H1 (cell line): ENCODE measurements around the gene GRIK4. TPM values are rescaled to one million over a fixed set of nuclear protein-coding genes. Genes with fewer than 3 reads are reported as not detected.

Source experiments
- CTCF ChIA-PET: fragments of 300-600 bp; sonication (Branson Sonifier 250); formaldehyde crosslinking; loops from one replicate; lab custom pipeline; 2021; ENCODE audit not compliant: partially characterized antibody; lab: Charles Lee
- POLR2A ChIA-PET: fragments of 300-600 bp; sonication (Branson Sonifier 250); formaldehyde crosslinking; loops from one replicate; lab custom pipeline; 2021; ENCODE audit warnings: inconsistent platforms; ENCODE audit not compliant: partially characterized antibody; lab: Charles Lee
- DNase-seq, 2 experiments: peaks; one replicate each; pipeline versions ENCODE4 v3.0.0 to v3.0.0-alpha.2; 2010 to 2022; ENCODE audit warnings: low spot score in 2 of 2, low read depth in 1 of 2, mixed read lengths in 1 of 2
- FAIRE-seq: peaks from 2 replicates; lab custom pipeline; 2011; peaks lifted over from hg19 to GRCh38; lab: Jason Lieb, UNC
- H2AFZ ChIP-seq: 2 replicates; pipeline ENCODE4 v1.8.1; 2012; ENCODE audit warnings: low read length, inconsistent platforms
- H2AK5ac ChIP-seq: 2 replicates; pipeline ENCODE4 v1.6.1; 2013; ENCODE audit warnings: low read depth, low read length
- H2BK120ac ChIP-seq: replicated peaks from 2 replicates; pipeline ENCODE3; 2013; ENCODE audit warnings: low read depth, low read length, inconsistent platforms
- H2BK12ac ChIP-seq: 2 replicates; pipeline ENCODE4 v1.6.1; 2013; ENCODE audit warnings: low read depth, low read length
- H2BK15ac ChIP-seq: 2 replicates; pipeline ENCODE4 v1.6.1; 2013; ENCODE audit warnings: low read length
- H2BK20ac ChIP-seq: 2 replicates; pipeline ENCODE4 v1.6.1; 2013; ENCODE audit warnings: low read length
- H2BK5ac ChIP-seq: 2 replicates; pipeline ENCODE4 v1.6.1; 2013; ENCODE audit warnings: low read depth, low read length
- H3K14ac ChIP-seq: 2 replicates; pipeline ENCODE4 v1.6.1; 2013; ENCODE audit warnings: inconsistent platforms; ENCODE audit not compliant: insufficient read length
- H3K18ac ChIP-seq: 2 replicates; pipeline ENCODE4 v1.6.1; 2013; ENCODE audit warnings: low read length; ENCODE audit errors: extremely low read depth
- H3K23ac ChIP-seq: 2 replicates; pipeline ENCODE4 v1.6.1; 2013; ENCODE audit warnings: inconsistent platforms; ENCODE audit not compliant: insufficient read length
- H3K23me2 ChIP-seq: 2 replicates; pipeline ENCODE4 v1.6.1; 2013; ENCODE audit warnings: low read depth, low read length
- H3K27ac ChIP-seq: 2 replicates; pipeline ENCODE4 v1.6.1; 2011; ENCODE audit warnings: low read depth, low read length, inconsistent platforms
- H3K27me3 ChIP-seq, 4 experiments: replicated peaks in 1 of 4; 1 replicate in 1 of 4; 2 replicates in 3 of 4; pipeline versions ENCODE4 v1.6.1 to v1.8.1; 2011 to 2013; ENCODE audit warnings: low read length in 3 of 4, mild to moderate bottlenecking in 3 of 4, inconsistent platforms in 2 of 4, mixed read lengths in 2 of 4, moderate library complexity in 1 of 4; ENCODE audit not compliant: control insufficient read depth in 3 of 4, insufficient read depth in 3 of 4; ENCODE audit errors: extremely low read depth in 1 of 4
- H3K36me3 ChIP-seq, 4 experiments: 2 replicates each; pipeline versions ENCODE4 v1.6.1 to v1.8.1; 2011 to 2013; ENCODE audit warnings: mild to moderate bottlenecking in 4 of 4, low read length in 3 of 4, moderate library complexity in 2 of 4, control low read depth in 1 of 4, inconsistent platforms in 1 of 4; ENCODE audit not compliant: insufficient read depth in 4 of 4, control insufficient read depth in 2 of 4
- H3K4ac ChIP-seq: replicated peaks from 2 replicates; pipeline ENCODE3; 2013; ENCODE audit warnings: low read length, low read depth, mixed read lengths, inconsistent platforms; ENCODE audit not compliant: insufficient read length
- H3K4me1 ChIP-seq, 4 experiments: replicated peaks in 1 of 4; 1 replicate in 1 of 4; 2 replicates in 3 of 4; pipeline versions ENCODE4 v1.6.1 to v1.8.1; 2011 to 2013; ENCODE audit warnings: low read length in 3 of 4, inconsistent platforms in 2 of 4, mixed read lengths in 1 of 4; ENCODE audit not compliant: insufficient read depth in 4 of 4, control insufficient read depth in 3 of 4
- H3K4me2 ChIP-seq, 2 experiments: 2 replicates each; pipeline versions ENCODE4 v1.6.1 to v1.8.1; 2011 to 2013; ENCODE audit warnings: low read depth in 2 of 2, low read length in 2 of 2, control low read depth in 1 of 2, inconsistent platforms in 1 of 2, mild to moderate bottlenecking in 1 of 2; ENCODE audit not compliant: insufficient read depth in 1 of 2
- H3K4me3 ChIP-seq, 4 experiments: fragments of 200-600, 300-600 bp in 1 of 4; sonication (generic), shearing (Covaris generic), sonication (Bioruptor Twin) in 1 of 4; 2 replicates each; pipeline versions ENCODE4 v1.5.1 to v1.8.1; 2011 to 2016; ENCODE audit warnings: low read length in 4 of 4, low read depth in 3 of 4, control low read depth in 2 of 4, inconsistent platforms in 2 of 4, mild to moderate bottlenecking in 2 of 4, mixed read lengths in 1 of 4, moderate library complexity in 1 of 4; ENCODE audit not compliant: insufficient read depth in 2 of 4; ENCODE audit errors: extremely low read depth in 1 of 4
- H3K56ac ChIP-seq: replicated peaks from 2 replicates; pipeline ENCODE3; 2013; ENCODE audit warnings: low read depth, mild to moderate bottlenecking, mixed read lengths, low read length, inconsistent platforms; ENCODE audit not compliant: insufficient read length
- H3K79me1 ChIP-seq: 2 replicates; pipeline ENCODE4 v1.6.1; 2013; ENCODE audit warnings: low read depth, low read length, control low read depth
- H3K79me2 ChIP-seq, 2 experiments: 2 replicates each; pipeline versions ENCODE4 v1.6.1 to v1.8.1; 2012 to 2013; ENCODE audit warnings: low read length in 2 of 2, mild to moderate bottlenecking in 2 of 2, inconsistent platforms in 1 of 2; ENCODE audit not compliant: insufficient read depth in 2 of 2, control insufficient read depth in 1 of 2
- H3K9ac ChIP-seq, 4 experiments: replicated peaks in 1 of 4; 1 replicate in 1 of 4; 2 replicates in 3 of 4; pipeline versions ENCODE4 v1.6.1 to v1.8.1; 2011 to 2013; ENCODE audit warnings: low read depth in 3 of 4, low read length in 3 of 4, control low read depth in 2 of 4, mild to moderate bottlenecking in 2 of 4, moderate library complexity in 2 of 4, inconsistent platforms in 1 of 4; ENCODE audit errors: extremely low read depth in 1 of 4
- H3K9me3 ChIP-seq, 2 experiments: 2 replicates each; pipeline versions ENCODE4 v1.6.1 to v1.8.1; 2012 to 2013; ENCODE audit warnings: mild to moderate bottlenecking in 2 of 2, moderate library complexity in 2 of 2, control low read depth in 1 of 2, inconsistent platforms in 1 of 2, low read depth in 1 of 2, low read length in 1 of 2, mixed read lengths in 1 of 2; ENCODE audit not compliant: insufficient read depth in 2 of 2
- H4K20me1 ChIP-seq, 2 experiments: replicated peaks in 1 of 2; 2 replicates each; pipeline versions ENCODE3 to v1.8.1; 2011 to 2013; ENCODE audit warnings: inconsistent platforms in 2 of 2, low read length in 2 of 2, mild to moderate bottlenecking in 1 of 2; ENCODE audit not compliant: insufficient read depth in 2 of 2, control insufficient read depth in 1 of 2
- H4K5ac ChIP-seq: 2 replicates; pipeline ENCODE4 v1.6.1; 2013; ENCODE audit warnings: low read length, low read depth, mixed read lengths, inconsistent platforms; ENCODE audit not compliant: insufficient read length
- H4K8ac ChIP-seq: 2 replicates; pipeline ENCODE4 v1.8.0; 2013; ENCODE audit warnings: mild to moderate bottlenecking, moderate library complexity, low read length, inconsistent platforms; ENCODE audit not compliant: insufficient read depth; ENCODE audit errors: extremely low read depth
- H4K91ac ChIP-seq: replicated peaks from 2 replicates; pipeline ENCODE3; 2013; ENCODE audit warnings: low read length, mixed read lengths, inconsistent platforms; ENCODE audit not compliant: insufficient read length
- ASH2L ChIP-seq: fragments of 200-600, 300-600 bp; sonication (generic); IDR thresholded peaks from one replicate; pipeline ENCODE4 v1.7.1; 2017; ENCODE audit warnings: low read length
- CBX5 ChIP-seq: fragments of 300-800, 300-1000 bp; sonication (generic); IDR thresholded peaks from 2 replicates; pipeline ENCODE4 v1.7.1; 2016; ENCODE audit warnings: antibody characterized with exemption, low read length, low read depth
- CREB1 ChIP-seq: IDR thresholded peaks from 2 replicates; pipeline ENCODE4 v1.6.1; 2012; ENCODE audit warnings: inconsistent platforms
- JUND ChIP-seq: IDR thresholded peaks from 2 replicates; pipeline ENCODE4 v1.6.1; 2011; ENCODE audit warnings: mild to moderate bottlenecking, improper control_type of control experiment, low read length
- MAX ChIP-seq: IDR thresholded peaks from 2 replicates; pipeline ENCODE4 v1.6.1; 2012; ENCODE audit warnings: inconsistent platforms
- POLR2A ChIP-seq, 2 experiments: IDR thresholded peaks; 1 replicate in 1 of 2; 2 replicates in 1 of 2; pipeline ENCODE4 v1.6.1; 2011; ENCODE audit warnings: low read depth in 2 of 2, low read length in 2 of 2, mild to moderate bottlenecking in 2 of 2; ENCODE audit errors: control extremely low read depth in 1 of 2
- POLR2AphosphoS5 ChIP-seq: IDR thresholded peaks from 2 replicates; pipeline ENCODE4 v1.6.1; 2011; ENCODE audit warnings: low read depth, low read length
- SP2 ChIP-seq: IDR thresholded peaks from 2 replicates; pipeline ENCODE4 v1.6.1; 2012; ENCODE audit warnings: mild to moderate bottlenecking, low read length, inconsistent platforms
- SUZ12 ChIP-seq: fragments of 200-600 bp; sonication (generic); IDR thresholded peaks from 2 replicates; pipeline ENCODE4 v1.6.1; 2012; ENCODE audit warnings: mild to moderate bottlenecking, inconsistent platforms, low read length, moderate library complexity, mixed read lengths
- USF2 ChIP-seq: IDR thresholded peaks from 2 replicates; pipeline ENCODE4 v1.6.1; 2011; ENCODE audit warnings: low read length, improper control_type of control experiment
- YY1 ChIP-seq: IDR thresholded peaks from 2 replicates; pipeline ENCODE4 v1.6.1; 2011; ENCODE audit warnings: low read depth, mild to moderate bottlenecking, low read length
- WGBS, 2 experiments: shearing (Covaris generic) in 1 of 2; methylation state at CpG; one replicate each; pipeline versions ENCODE4 v1.1.6 to v1.1.7; 2013 to 2015; ENCODE audit warnings: low lambda C conversion rate in 2 of 2, mixed read lengths in 2 of 2, inconsistent platforms in 1 of 2, low coverage in 1 of 2, missing lambda C conversion rate in 1 of 2; ENCODE audit not compliant: insufficient replicate concordance in 2 of 2, insufficient coverage in 1 of 2, insufficient read length in 1 of 2; ENCODE audit errors: extremely low coverage in 1 of 2, missing lambda C conversion rate in 1 of 2; 5-methylcytosine and 5-hydroxymethylcytosine counted together
- polyA plus RNA-seq, 7 experiments: library from polyadenylated mRNA; depleted of rRNA in 3 of 7; stranded (reverse) in 5 of 7; unstranded in 2 of 7; fragments of >200 nt in 5 of 7; fragments of 200-250 nt in 2 of 7; gene quantifications; 1 replicate in 5 of 7; 2 replicates in 1 of 7; 4 replicates in 1 of 7; pipeline versions ENCODE4 v1.2.1 to v1.2.3, GENCODE V29; 2011 to 2013; ENCODE audit warnings: missing spikeins in 2 of 7, mixed read lengths in 2 of 7
- total RNA-seq: library from RNA; stranded (reverse); fragmentation: NEBNext Ultra II Directional; extraction: Animal tissue kit (Norgen Biotek cat#: 25700); gene quantifications from 2 replicates; pipeline ENCODE4 v1.2.1, GENCODE V29; 2021

GRIK4 gene
- total and polyA plus RNA-seq, 2 of the 8 experiments (the other 6 are each of a cell fraction or from before 2014, with no cell fraction given) = 1.2 to 2.9 TPM

- Histone ChIP-seq H3K27me3 (no peaks in the 10 kb centered on the region), H3K4me3 (peak within 1 kb of the TSS; percentile 75 to 93 (median 81)), H3K36me3 (no peaks in the 10 kb centered on the region), H3K4me1 (peaks cover 0 to 10% (median 6%) of the 10 kb centered on the region in 4 experiments; a peak in 4 of 7 replicates), H3K4me2 (peak within 1 kb of the TSS; percentile 81 to 92), H2BK20ac (no peak within 1 kb of the TSS), H3K23me2 (peaks cover 8% of the 10 kb centered on the region), H2BK120ac (no peak within 1 kb of the TSS), H3K27ac (peak within 1 kb of the TSS; percentile 62), H3K56ac (no peak within 1 kb of the TSS), H4K5ac (peak within 1 kb of the TSS; percentile 36), H2AFZ (peak within 1 kb of the TSS; percentile 45), H2BK5ac (0 out of 2 replicates have a peak within 1 kb of the TSS, but pooled peaks have one; percentile 60), H3K23ac (no peak within 1 kb of the TSS), H4K20me1 (peaks cover 2 to 5% of the 10 kb centered on the region in 2 experiments), H3K79me2 (peaks cover 10 to 46% of the 10 kb centered on the region in 2 experiments), H4K8ac (peak within 1 kb of the TSS; percentile 92), H2BK15ac (no peak within 1 kb of the TSS), H3K79me1 (peaks cover 5% of the 10 kb centered on the region), H3K18ac (no peak within 1 kb of the TSS), H4K91ac (no peak within 1 kb of the TSS), H2BK12ac (no peak within 1 kb of the TSS), H3K4ac (no peak within 1 kb of the TSS), H3K9me3 (peaks cover 0 to 4% of the 10 kb centered on the region in 2 experiments; a peak in 1 of 4 replicates), H3K9ac (peak within 1 kb of the TSS; percentile 71 to 75 (median 74)), H2AK5ac (no peak within 1 kb of the TSS), H3K14ac (no peak within 1 kb of the TSS)
- ChIA-PET CTCF (interaction anchor here (0.6 to 1.9 kb wide), 5 partner anchors 11 to 90 kb away, joined by 3 to 7 read pairs (median 4); no protein-coding TSS in a partner anchor), POLR2A (interaction anchor here (1.1 to 2.3 kb wide), 2 partner anchors 10 to 15 kb away, joined by 5 to 10 read pairs; no protein-coding TSS in a partner anchor)
- DNase-seq = peak; percentile 66 to 97
- FAIRE-seq = peak; percentile 36
- WGBS, 2 experiments = 4% methylated on average over 40 of the region's 54 CpGs; no CpG with 5 or more reads in 1 of the 2 experiments
- TF ChIP-seq POLR2AphosphoS5 = peak; percentile 74; the same call in 1 of the 2 replicates
- TF ChIP-seq YY1 = no peak
- TF ChIP-seq SUZ12 = no peak
- peak; percentile 79 for TF ChIP-seq CREB1
- TF ChIP-seq POLR2A (IDR thresholded peaks at IDR 0.05; ENCODE audit: control extremely low read depth in 1 of 2, low read depth in 2 of 2, low read length in 2 of 2) = peak; percentile 13 to 56; a peak in 2 of 3 replicates
- TF ChIP-seq JUND = no peak
- TF ChIP-seq USF2 = peak; percentile 98
- TF ChIP-seq CBX5 = no peak
- no peak for TF ChIP-seq SP2
- no peak for TF ChIP-seq ASH2L
- peak; percentile 99 for TF ChIP-seq MAX
Measured at GRCh38 chr11:121023848-121024751, 512.6 kb downstream of the GRIK4 start, which contains the start of gene TBCEL. Gene TBCEL, plus strand, starts transcription at chr11:121024102. Its CDS starts 21,589 bp downstream, at chr11:121045691.
